Measurements from ENCODE around the gene STIM1.
"Not testable (repeated sequence)": the region's sequence is repeated elsewhere in the genome, so short reads cannot be mapped to it uniquely, and the experiment has no call there.

STIM1 gene

DNA sequence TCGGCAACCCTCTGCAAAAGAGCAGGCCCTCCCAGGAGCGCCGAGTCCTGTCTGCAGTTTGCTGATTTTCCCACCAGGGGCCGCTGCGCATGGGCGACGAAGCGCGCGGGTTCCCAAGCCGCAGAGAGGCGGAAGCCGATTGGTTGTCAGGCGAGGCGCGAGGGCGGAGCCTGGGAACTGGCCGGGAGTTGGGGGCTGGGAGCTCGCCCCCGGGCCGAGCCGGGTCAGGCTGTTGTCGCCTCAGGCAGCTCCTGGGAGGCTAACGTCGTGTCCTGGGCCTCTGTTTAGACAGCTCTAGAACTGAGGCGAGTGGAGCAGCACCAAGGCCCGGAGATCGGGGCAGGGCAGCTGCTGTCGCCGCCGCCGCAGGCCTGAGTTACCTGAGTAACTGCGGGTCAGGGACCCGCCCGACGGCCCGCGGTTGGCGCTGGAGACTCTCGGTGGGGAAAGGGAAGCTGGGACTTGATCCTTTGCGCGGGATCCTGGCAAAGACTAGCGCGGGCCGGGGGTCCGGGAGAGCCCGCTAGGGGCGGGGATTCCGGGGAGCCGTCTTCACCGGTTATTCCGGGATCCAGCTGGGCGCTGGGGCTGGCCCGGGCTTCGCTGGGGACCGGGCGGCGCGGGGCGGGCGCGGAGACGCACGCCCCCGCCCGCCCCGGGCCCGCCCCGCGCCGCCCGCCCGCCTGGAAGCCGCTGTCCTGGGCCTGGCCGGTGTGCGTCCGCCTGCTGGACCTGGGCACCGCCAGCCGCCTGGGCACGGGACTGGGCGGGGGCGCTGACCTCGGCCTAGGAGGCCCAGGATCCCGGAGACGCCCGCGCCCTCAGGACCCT, at the start of gene STIM1:
STIM1 (plus strand) TSS at position 688 of the 831 bp plus-strand sequence. CDS start 607 bp downstream, outside the sequence.
- peak; percentile 97 for DNase-seq (ENCODE audit: low read depth, low spot score)

DNA sequence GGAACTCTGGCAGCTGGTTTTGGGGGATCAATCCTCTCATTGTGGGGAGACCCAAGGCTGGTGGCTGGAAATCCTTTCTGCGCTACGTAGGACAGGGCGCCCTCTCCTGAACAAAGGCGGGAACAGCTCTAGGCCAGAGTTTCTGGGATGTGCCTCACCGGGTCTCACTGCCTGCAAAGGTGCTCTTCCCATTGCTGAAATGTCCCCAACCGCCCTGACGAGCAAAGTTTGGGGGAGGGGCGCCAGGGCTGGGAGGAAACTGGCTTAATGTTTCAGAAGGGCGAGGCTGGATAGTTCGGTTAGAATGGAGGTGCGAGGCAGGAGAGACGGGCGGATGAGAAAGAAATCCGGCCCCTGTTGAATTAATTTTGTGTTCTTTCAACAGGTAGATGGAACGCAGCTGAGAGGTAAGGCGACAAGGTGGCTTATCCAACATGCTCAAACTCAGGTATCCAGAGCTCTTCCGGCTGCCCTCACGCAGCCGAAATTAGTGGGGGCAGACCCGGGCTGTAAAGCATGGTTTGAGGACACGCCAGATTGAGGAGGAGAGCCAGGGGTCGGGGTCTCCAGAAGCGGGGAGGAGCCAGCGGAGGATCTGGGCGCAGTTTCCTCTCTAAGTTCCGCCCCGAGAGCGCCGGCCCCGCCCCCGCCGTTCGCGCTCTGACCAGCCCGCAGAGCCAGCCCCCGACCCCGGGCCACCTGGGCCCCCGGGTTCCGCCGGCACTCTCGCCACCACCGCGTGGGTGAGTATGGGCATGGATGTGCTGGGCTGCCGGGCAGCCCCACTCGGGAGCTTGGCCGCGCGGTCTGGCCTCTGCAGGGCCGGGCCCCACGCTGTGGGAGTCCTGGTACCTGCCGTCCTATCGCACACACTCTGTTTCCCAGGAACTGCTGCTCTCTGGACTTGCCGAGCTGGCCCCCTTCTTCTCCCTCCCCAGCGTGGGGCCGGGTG, 47.3 kb upstream of the STIM1 start, which contains the start of gene PGAP2:
PGAP2 (plus strand) TSS at position 652 of the 952 bp plus-strand sequence. CDS start 2,700 bp downstream, outside the sequence.
- peak; percentile 8 for DNase-seq (ENCODE audit: low read depth, low spot score)

DNA sequence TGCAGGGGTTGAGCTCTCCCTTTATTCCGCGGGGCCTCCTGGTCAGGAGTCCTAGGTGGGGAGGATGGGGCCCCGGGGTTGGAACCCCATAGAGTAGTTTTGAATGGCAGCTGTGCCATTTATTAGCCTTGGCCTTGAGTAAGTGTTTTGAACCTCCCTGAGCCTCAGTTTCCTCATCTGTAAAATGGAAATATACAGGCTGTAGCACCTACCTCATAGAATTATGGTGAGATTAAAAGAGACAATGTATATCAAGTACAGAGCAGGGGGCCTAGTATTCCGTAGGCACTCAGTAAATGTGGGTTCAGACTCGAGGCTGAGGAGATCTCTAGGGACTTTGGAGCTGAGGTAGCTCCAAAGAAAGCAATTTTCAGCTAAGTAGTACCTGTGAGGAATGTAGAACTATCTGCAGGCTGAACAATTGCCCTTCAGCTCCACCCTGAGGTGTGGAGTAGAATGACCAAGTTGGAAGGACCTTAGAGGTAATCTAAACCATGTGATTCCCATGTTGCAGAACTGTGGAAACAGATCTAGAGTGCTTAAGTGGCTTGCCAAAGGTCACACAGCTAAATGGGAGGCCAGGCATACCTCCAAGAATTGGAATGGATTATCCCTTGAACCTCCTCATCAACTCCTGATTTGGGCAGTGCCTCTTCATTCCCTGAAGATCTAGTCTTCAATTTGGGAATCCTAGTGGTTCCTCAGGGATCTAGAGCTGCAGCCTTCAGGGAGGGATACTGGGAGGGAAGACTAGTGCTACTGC, 46.4 kb upstream of the STIM1 start:
- DNase-seq (ENCODE audit: low read depth, low spot score), result no peak

- no peak for DNase-seq (ENCODE audit: low read depth, low spot score)
Observed at GRCh38 chr11:3809624-3809928, 45.9 kb upstream of the STIM1 start.

DNA sequence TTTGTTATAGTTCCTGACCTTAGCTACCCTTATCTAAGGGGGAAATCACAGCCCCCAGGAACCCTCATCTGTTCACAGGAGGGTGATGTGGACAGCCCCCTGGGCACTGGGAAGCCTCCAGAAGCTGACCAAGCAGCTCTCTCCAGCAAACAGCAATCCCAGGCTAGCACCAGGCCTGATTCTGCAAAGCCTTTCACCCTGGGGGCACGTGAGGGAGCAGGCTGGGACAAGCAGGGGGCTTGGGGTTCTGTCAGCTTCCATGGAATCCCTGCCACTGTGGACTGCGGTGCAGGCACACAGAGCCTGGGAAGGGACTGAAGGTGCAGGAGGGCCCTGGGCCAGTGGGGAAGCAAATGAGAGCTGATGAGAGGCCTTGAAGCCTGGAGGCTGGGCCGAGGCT, 45.0 kb upstream of the STIM1 start:
- DNase-seq (ENCODE audit: low read depth, low spot score), result no peak

GRCh38 chr11:3810951-3811350, 44.5 kb upstream of the STIM1 start:
- DNase-seq (ENCODE audit: low read depth, low spot score), result no peak

DNA sequence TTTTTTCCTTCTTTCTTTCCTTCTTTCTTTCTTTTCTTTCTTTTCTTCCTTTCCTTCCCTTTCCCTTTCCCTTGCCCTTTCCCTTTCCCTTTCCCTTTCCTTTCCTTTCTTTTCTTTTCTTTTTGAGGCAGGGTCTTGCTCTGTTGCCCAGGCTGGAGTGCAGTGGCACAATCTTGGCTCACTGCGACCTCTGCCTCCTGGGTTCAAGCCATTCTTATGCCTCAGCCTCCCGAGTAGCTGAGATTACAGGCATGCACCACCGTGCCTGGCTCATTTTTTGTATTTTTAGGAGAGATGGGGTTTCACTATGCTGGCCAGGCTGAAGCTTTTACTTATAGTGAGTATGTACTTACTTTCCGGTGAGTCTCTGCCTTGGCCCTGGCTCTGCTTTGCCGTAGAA, 40.6 kb upstream of the STIM1 start:
- DNase-seq (ENCODE audit: low read depth, low spot score), result not testable (repeated sequence)

- no peak for DNase-seq (ENCODE audit: low read depth, low spot score)
Observed at GRCh38 chr11:3815845-3816244, 39.6 kb upstream of the STIM1 start.

- DNase-seq (ENCODE audit: low read depth, low spot score), result no peak
Observed at GRCh38 chr11:3816673-3817072, 38.8 kb upstream of the STIM1 start.

DNA sequence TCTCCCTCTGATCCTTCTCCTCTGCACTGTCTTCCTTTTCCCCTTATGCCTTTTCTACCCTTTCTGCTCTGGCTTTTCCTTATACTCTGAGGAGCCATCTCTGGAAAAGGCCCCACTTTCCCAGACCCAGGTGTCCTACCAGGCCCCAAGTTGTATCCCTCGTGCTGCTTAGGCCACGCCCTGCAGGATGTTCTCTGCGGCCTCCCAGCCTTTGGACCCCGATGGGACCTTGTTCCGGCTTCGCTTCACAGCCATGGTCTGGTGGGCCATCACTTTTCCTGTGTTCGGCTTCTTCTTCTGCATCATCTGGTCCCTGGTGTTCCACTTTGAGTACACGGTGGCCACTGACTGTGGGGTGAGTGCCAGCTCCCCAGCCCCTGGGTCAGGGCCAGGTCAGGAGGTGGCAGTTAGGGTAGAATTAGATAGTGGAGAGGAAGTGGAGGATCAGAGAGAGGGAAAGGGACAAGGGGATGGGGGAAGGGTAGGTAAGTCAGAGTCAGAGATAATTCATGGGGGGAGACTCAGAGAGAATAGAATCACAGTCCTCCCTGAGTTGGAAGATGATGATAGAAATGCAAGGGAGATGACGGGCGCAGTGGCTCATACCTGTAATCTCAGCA, 38.2 kb upstream of the STIM1 start:
- no peak for DNase-seq (ENCODE audit: low read depth, low spot score)

DNA sequence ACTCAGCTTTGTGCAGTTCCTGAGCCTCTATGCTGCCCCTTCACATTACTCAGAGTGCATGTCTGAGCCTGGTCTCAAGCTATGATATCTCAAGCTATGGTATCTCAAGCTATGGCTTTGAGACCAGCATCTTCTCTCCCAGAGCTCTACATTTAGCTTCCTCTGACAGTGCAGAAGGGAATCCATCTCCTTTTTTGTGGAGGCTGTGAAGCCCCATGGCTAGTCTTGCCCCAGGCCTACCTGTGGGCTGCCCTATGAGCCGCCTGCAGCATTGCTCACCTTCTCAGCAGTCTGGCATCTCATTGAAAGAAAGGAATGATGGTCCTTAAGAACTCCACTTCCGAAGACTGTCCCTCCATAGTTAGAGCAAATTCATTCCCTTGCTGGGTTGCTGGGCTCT, 34.5 kb upstream of the STIM1 start:
- no peak for DNase-seq (ENCODE audit: low read depth, low spot score)

DNA sequence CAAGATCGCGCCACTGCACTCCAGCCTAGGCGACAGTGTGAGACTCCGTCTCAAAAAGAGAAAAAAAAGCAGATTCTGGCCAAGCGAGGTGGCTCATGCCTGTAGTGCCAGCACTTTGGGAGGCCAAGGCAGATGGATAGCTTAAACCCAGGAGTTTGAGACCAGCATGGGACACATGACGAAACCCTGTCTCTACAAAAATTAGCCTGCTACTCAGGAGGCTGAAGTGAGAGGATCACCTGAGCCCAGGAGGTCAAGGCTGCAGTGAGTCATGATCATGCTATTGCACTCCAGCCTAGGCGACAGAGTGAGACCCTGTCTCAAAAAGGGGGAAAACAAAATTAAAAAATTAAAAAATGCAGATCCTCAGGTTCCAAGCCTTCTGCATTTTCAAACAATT, 33.2 kb upstream of the STIM1 start:
- DNase-seq (ENCODE audit: low read depth, low spot score), result no peak

DNA sequence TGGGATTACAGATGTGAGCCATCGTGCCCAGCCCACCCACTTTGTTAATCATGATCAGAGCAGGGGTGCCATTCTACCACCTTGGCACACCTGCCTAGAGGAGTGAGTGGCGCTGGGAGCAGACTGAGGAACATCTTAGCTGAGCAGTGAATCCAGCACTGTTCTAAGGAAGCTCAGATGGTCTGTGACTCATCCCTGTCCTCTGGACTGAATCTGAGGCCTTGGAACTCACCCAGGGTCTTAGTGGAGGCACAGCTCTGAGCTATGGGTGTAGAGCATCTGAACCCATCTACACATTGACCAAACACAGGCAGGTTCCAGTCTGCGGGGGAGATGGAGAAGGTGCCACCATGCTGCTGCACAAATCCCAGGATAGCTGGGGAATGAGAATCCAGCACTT, 32.2 kb upstream of the STIM1 start:
- no peak for DNase-seq (ENCODE audit: low read depth, low spot score)

DNA sequence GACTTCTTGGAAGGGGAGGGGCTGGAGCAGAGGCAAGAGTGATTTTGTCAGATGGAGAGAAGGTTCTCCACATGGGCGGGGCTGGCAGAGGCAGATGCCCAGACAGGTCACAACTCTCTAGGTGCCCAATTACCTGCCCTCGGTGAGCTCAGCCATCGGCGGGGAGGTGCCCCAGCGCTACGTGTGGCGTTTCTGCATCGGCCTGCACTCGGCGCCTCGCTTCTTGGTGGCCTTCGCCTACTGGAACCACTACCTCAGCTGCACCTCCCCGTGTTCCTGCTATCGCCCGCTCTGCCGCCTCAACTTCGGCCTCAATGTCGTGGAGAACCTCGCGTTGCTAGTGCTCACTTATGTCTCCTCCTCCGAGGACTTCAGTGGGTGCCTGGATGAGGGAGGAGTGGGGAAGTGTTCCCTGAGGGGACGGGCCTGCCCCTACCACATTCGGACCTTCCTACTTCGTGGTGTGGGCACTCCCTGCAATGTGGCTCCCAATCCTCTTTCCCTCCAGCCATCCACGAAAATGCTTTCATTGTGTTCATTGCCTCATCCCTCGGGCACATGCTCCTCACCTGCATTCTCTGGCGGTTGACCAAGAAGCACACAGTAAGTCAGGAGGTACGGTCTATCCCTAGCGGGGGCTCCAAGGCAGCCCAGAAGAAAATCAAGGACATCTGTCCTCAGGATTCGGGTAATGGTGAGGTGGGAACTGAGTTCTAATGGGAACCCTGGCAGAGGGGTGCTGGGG, 31.5 kb upstream of the STIM1 start:
- no peak for DNase-seq (ENCODE audit: low read depth, low spot score)

DNA sequence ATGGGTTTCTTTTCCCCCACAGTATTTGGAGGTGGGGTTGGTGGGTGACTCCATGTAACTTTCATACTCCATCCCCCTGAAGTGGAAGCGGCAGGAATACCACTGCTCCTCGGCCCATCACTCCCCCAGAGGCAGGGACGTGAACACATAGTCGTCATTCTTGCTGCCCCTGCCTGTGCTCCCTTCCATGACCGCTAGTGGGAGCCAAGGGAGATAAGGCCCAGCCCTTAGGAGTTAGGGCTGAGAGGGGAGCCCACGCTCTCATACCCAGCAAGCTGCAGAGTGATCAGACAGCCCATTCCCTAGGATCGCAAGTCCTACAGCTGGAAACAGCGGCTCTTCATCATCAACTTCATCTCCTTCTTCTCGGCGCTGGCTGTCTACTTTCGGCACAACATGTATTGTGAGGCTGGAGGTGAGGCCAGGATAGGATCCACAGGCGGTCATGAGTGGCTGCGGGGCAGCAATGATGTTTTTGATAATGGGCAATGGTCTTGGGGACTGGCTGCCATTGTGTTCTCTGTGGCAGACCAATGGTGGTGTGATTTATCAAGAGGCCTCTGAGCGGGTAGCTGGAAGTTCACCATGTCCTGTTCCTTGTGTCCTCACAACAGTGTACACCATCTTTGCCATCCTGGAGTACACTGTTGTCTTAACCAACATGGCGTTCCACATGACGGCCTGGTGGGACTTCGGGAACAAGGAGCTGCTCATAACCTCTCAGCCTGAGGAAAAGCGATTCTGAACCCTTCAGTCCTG, 30.6 kb upstream of the STIM1 start:
- peak; percentile 70 for DNase-seq (ENCODE audit: low read depth, low spot score)

DNA sequence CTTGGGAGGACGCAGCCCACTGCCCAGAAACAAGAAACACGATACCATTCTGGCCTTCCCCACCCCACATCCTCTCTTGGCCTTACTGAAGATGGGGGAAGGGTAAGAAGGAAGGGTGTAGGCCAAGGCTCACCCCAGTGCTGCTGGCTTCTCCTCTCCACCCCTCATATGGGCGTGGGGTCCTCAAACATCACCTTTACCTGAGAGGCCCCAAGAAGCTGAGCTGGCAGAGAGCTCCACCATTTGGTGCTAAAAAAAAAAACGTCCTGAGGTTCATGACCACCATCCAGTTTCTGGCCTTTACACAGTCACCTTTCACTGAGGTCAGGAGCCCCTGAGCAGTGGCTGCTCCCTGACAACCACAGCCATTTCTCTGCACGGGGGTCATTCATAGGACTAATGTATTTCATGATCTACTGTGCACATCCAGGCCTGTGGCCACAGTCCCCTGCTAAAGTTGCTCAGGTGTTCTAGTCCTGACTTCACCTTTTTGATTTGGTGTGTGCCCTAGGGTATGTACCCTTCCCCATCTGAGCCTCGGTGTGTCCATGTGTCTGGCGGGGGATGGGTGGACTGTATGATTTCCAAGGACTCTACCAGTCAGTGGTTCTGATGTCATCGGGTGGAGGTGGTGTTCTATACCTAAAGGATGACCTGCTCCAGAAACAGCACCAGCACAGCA, 29.9 kb upstream of the STIM1 start:
- no peak for DNase-seq (ENCODE audit: low read depth, low spot score)

GRCh38 chr11:3826721-3827120, 28.7 kb upstream of the STIM1 start:
- DNase-seq (ENCODE audit: low read depth, low spot score), result no peak

DNA sequence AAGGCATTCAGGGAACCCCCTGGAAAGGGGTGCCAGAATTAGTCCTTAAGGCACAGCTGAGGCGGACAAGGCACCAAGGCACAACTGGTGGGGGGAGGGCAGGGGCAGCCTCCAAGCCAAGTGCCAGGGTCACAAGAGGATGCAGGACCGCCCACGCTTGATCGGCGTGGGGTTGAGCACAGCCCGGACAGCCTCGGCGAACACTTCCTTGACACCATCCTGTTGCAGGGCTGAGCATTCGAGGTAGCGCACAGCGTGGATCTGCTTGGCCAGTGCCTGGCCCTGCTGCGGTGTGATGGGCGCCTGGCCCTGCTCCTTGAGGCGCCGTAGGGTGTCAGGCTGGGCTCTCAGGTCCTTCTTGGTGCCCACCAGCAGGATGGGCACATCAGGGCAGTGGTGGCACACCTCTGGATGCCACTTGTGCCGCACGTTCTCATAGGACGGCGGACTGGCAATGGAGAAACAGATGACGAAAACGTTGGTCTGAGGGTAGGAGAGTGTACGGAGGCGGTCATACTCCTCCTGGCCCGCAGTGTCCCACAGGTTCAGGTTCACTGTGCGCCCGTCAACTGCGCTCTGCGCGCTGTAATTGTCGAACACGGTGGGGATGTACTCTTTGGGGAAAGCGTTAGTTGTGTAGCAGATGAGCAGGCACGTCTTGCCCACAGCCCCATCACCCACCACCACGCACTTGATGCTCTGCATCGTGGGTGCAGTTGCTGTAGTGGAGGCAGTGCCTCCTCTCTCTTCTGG, 27.9 kb upstream of the STIM1 start:
- DNase-seq (ENCODE audit: low read depth, low spot score), result no peak

GRCh38 chr11:3830088-3830487, 25.4 kb upstream of the STIM1 start:
- DNase-seq (ENCODE audit: low read depth, low spot score), result no peak

All from activated naive CD8-positive, alpha-beta T cell treated with anti-CD3 and anti-CD28 coated beads, Interleukin-2, amount 50 U/mL, for 16 hours (primary cell).